ENCODE measurements around the gene STXBP5. TPM values are rescaled to one million over a fixed set of nuclear protein-coding genes. Genes with fewer than 3 reads are reported as not detected.

STXBP5 gene
- total RNA-seq, 4 donors from 2014 or later: 46.7 to 60.5 (median 50.6) TPM

GRCh38 chr6:147194652-147195411 lies 9.4 kb upstream of the STXBP5 start:
- DNase-seq (ENCODE audit: low spot score in 2 of 2): no peak
- intact Hi-C loops (cut with DNase I; ENCODE audit: low total_unique reads): no loop called here
- no peak overlapping the region for H3K4me3 ChIP-seq (ENCODE audit: low read depth, poor library complexity, severe bottlenecking)
- 86 to 87% methylated on average over 6 of the region's 6 CpGs for WGBS, 2 donors
- no peak for TF ChIP-seq CTCF (IDR thresholded peaks at IDR 0.05)
- no peak for TF ChIP-seq POLR2A (IDR thresholded peaks at IDR 0.05)

- TF ChIP-seq POLR2A (IDR thresholded peaks at IDR 0.05): no peak
- no peak for TF ChIP-seq CTCF (IDR thresholded peaks at IDR 0.05)
- 90 to 93% methylated on average over 3 of the region's 3 CpGs for WGBS, 2 donors
- no peak overlapping the region for H3K4me3 ChIP-seq (ENCODE audit: low read depth, poor library complexity, severe bottlenecking)
- DNase-seq (ENCODE audit: low spot score in 2 of 2): no peak
- intact Hi-C loops (cut with DNase I; ENCODE audit: low total_unique reads): no loop called here
Measured at GRCh38 chr6:147195510-147195909, 8.7 kb upstream of the STXBP5 start.

- no peak for DNase-seq (ENCODE audit: low spot score in 2 of 2)
- no peak for TF ChIP-seq POLR2A (IDR thresholded peaks at IDR 0.05)
- TF ChIP-seq CTCF (IDR thresholded peaks at IDR 0.05): no peak
- H3K4me3 ChIP-seq (ENCODE audit: low read depth, poor library complexity, severe bottlenecking): no peak overlapping the region
- 96 to 97% methylated on average over 3 of the region's 3 CpGs for WGBS, 2 donors
- intact Hi-C loops (cut with DNase I; ENCODE audit: low total_unique reads): no loop called here
Measured at GRCh38 chr6:147195987-147196386, 8.2 kb upstream of the STXBP5 start.

GRCh38 chr6:147200711-147201110 lies 3.5 kb upstream of the STXBP5 start:
- intact Hi-C loops (cut with DNase I; ENCODE audit: low total_unique reads): no loop called here
- WGBS, 2 donors: 88% methylated on average over 1 of the region's 1 CpG
- H3K4me3 ChIP-seq (ENCODE audit: low read depth, poor library complexity, severe bottlenecking): no peak overlapping the region
- no peak for TF ChIP-seq CTCF (IDR thresholded peaks at IDR 0.05)
- TF ChIP-seq POLR2A (IDR thresholded peaks at IDR 0.05): no peak
- DNase-seq (ENCODE audit: low spot score in 2 of 2): no peak

- intact Hi-C loops (cut with DNase I; ENCODE audit: low total_unique reads): no loop called here
- no peak overlapping the region for H3K4me3 ChIP-seq (ENCODE audit: low read depth, poor library complexity, severe bottlenecking)
- DNase-seq (ENCODE audit: low spot score in 2 of 2): no peak
- 12 to 13% methylated on average over 16 of the region's 16 CpGs for WGBS, 2 donors
- TF ChIP-seq POLR2A (IDR thresholded peaks at IDR 0.05): no peak
- no peak for TF ChIP-seq CTCF (IDR thresholded peaks at IDR 0.05)
Measured at GRCh38 chr6:147201885-147202515, 2.2 kb upstream of the STXBP5 start.

Data from lower leg skin (tissue), 4 donors.